HEK293T (cell line): ENCODE data around the gene ATR.

Source experiments
- ARNT ChIP-seq: fragments of 450-650 bp; IDR thresholded peaks from 2 replicates; pipeline ENCODE4 v1.6.1; 2017; ENCODE audit warnings: mild to moderate bottlenecking
- CTBP1 ChIP-seq: fragments of 450-650 bp; IDR thresholded peaks from 2 replicates; pipeline ENCODE4 v1.6.1; 2016; ENCODE audit warnings: borderline replicate concordance
- ELF4 ChIP-seq: fragments of 450-650 bp; IDR thresholded peaks from 2 replicates; pipeline ENCODE4 v1.6.1; 2017; ENCODE audit warnings: antibody characterized with exemption
- HDGF ChIP-seq: fragments of 450-650 bp; IDR thresholded peaks from 2 replicates; pipeline ENCODE4 v1.6.1; 2017; ENCODE audit warnings: antibody characterized with exemption, borderline replicate concordance
- NFRKB ChIP-seq: fragments of 450-650 bp; IDR thresholded peaks from 2 replicates; pipeline ENCODE4 v1.6.1; 2016; ENCODE audit warnings: mild to moderate bottlenecking, moderate library complexity
- PKNOX1 ChIP-seq: fragments of 450-650 bp; IDR thresholded peaks from 2 replicates; pipeline ENCODE4 v1.6.1; 2016

DNA sequence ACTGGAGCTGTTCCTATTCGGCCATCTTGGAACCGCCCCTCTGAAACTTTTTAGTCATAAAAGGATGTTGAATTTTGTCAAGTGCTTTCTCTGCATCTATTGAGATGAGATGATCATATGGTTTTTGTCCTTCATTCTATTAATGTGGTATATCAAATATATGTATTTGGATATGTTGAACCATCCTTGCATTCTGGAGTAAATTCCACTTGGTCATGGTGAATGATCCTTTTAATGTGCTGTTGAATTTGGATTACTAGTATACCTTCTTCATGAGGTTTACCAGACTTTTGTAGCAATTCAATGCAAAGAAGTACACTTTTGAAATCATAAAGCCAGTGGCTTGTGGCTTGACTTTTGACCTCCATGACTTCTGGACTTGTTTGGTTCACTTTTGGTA lies 97.3 kb downstream of the ATR start:
- no peak for TF ChIP-seq HDGF
- TF ChIP-seq PKNOX1 = no peak
- TF ChIP-seq ELF4 = no peak
- no peak for TF ChIP-seq ARNT
- TF ChIP-seq NFRKB = no peak
- TF ChIP-seq CTBP1 = no peak
